H1 (cell line): ENCODE results near the gene SEPTIN5. TPM values are rescaled to one million over a fixed set of nuclear protein-coding genes. Genes with fewer than 3 reads are reported as not detected.

ENCODE experiments used
- CTCF ChIA-PET: fragments of 300-600 bp; sonication (Branson Sonifier 250); formaldehyde crosslinking; loops from one replicate; lab custom pipeline; 2021; ENCODE audit not compliant: partially characterized antibody; lab: Charles Lee
- POLR2A ChIA-PET: fragments of 300-600 bp; sonication (Branson Sonifier 250); formaldehyde crosslinking; loops from one replicate; lab custom pipeline; 2021; ENCODE audit warnings: inconsistent platforms; ENCODE audit not compliant: partially characterized antibody; lab: Charles Lee
- DNase-seq, 2 experiments: peaks; one replicate each; pipeline versions ENCODE4 v3.0.0 to v3.0.0-alpha.2; 2010 to 2022; ENCODE audit warnings: low spot score in 2 of 2, low read depth in 1 of 2, mixed read lengths in 1 of 2
- FAIRE-seq: peaks from 2 replicates; lab custom pipeline; 2011; peaks lifted over from hg19 to GRCh38; lab: Jason Lieb, UNC
- H2AFZ ChIP-seq: 2 replicates; pipeline ENCODE4 v1.8.1; 2012; ENCODE audit warnings: low read length, inconsistent platforms
- H2AK5ac ChIP-seq: 2 replicates; pipeline ENCODE4 v1.6.1; 2013; ENCODE audit warnings: low read depth, low read length
- H2BK120ac ChIP-seq: replicated peaks from 2 replicates; pipeline ENCODE3; 2013; ENCODE audit warnings: low read depth, low read length, inconsistent platforms
- H2BK12ac ChIP-seq: 2 replicates; pipeline ENCODE4 v1.6.1; 2013; ENCODE audit warnings: low read depth, low read length
- H2BK15ac ChIP-seq: 2 replicates; pipeline ENCODE4 v1.6.1; 2013; ENCODE audit warnings: low read length
- H2BK20ac ChIP-seq: 2 replicates; pipeline ENCODE4 v1.6.1; 2013; ENCODE audit warnings: low read length
- H2BK5ac ChIP-seq: 2 replicates; pipeline ENCODE4 v1.6.1; 2013; ENCODE audit warnings: low read depth, low read length
- H3K14ac ChIP-seq: 2 replicates; pipeline ENCODE4 v1.6.1; 2013; ENCODE audit warnings: inconsistent platforms; ENCODE audit not compliant: insufficient read length
- H3K18ac ChIP-seq: 2 replicates; pipeline ENCODE4 v1.6.1; 2013; ENCODE audit warnings: low read length; ENCODE audit errors: extremely low read depth
- H3K23ac ChIP-seq: 2 replicates; pipeline ENCODE4 v1.6.1; 2013; ENCODE audit warnings: inconsistent platforms; ENCODE audit not compliant: insufficient read length
- H3K23me2 ChIP-seq: 2 replicates; pipeline ENCODE4 v1.6.1; 2013; ENCODE audit warnings: low read depth, low read length
- H3K27ac ChIP-seq: 2 replicates; pipeline ENCODE4 v1.6.1; 2011; ENCODE audit warnings: low read depth, low read length, inconsistent platforms
- H3K27me3 ChIP-seq, 4 experiments: replicated peaks in 1 of 4; 1 replicate in 1 of 4; 2 replicates in 3 of 4; pipeline versions ENCODE4 v1.6.1 to v1.8.1; 2011 to 2013; ENCODE audit warnings: low read length in 3 of 4, mild to moderate bottlenecking in 3 of 4, inconsistent platforms in 2 of 4, mixed read lengths in 2 of 4, moderate library complexity in 1 of 4; ENCODE audit not compliant: control insufficient read depth in 3 of 4, insufficient read depth in 3 of 4; ENCODE audit errors: extremely low read depth in 1 of 4
- H3K36me3 ChIP-seq, 4 experiments: 2 replicates each; pipeline versions ENCODE4 v1.6.1 to v1.8.1; 2011 to 2013; ENCODE audit warnings: mild to moderate bottlenecking in 4 of 4, low read length in 3 of 4, moderate library complexity in 2 of 4, control low read depth in 1 of 4, inconsistent platforms in 1 of 4; ENCODE audit not compliant: insufficient read depth in 4 of 4, control insufficient read depth in 2 of 4
- H3K4ac ChIP-seq: replicated peaks from 2 replicates; pipeline ENCODE3; 2013; ENCODE audit warnings: low read length, low read depth, mixed read lengths, inconsistent platforms; ENCODE audit not compliant: insufficient read length
- H3K4me1 ChIP-seq, 4 experiments: replicated peaks in 1 of 4; 1 replicate in 1 of 4; 2 replicates in 3 of 4; pipeline versions ENCODE4 v1.6.1 to v1.8.1; 2011 to 2013; ENCODE audit warnings: low read length in 3 of 4, inconsistent platforms in 2 of 4, mixed read lengths in 1 of 4; ENCODE audit not compliant: insufficient read depth in 4 of 4, control insufficient read depth in 3 of 4
- H3K4me2 ChIP-seq, 2 experiments: 2 replicates each; pipeline versions ENCODE4 v1.6.1 to v1.8.1; 2011 to 2013; ENCODE audit warnings: low read depth in 2 of 2, low read length in 2 of 2, control low read depth in 1 of 2, inconsistent platforms in 1 of 2, mild to moderate bottlenecking in 1 of 2; ENCODE audit not compliant: insufficient read depth in 1 of 2
- H3K4me3 ChIP-seq, 4 experiments: fragments of 200-600, 300-600 bp in 1 of 4; sonication (generic), shearing (Covaris generic), sonication (Bioruptor Twin) in 1 of 4; 2 replicates each; pipeline versions ENCODE4 v1.5.1 to v1.8.1; 2011 to 2016; ENCODE audit warnings: low read length in 4 of 4, low read depth in 3 of 4, control low read depth in 2 of 4, inconsistent platforms in 2 of 4, mild to moderate bottlenecking in 2 of 4, mixed read lengths in 1 of 4, moderate library complexity in 1 of 4; ENCODE audit not compliant: insufficient read depth in 2 of 4; ENCODE audit errors: extremely low read depth in 1 of 4
- H3K56ac ChIP-seq: replicated peaks from 2 replicates; pipeline ENCODE3; 2013; ENCODE audit warnings: low read depth, mild to moderate bottlenecking, mixed read lengths, low read length, inconsistent platforms; ENCODE audit not compliant: insufficient read length
- H3K79me1 ChIP-seq: 2 replicates; pipeline ENCODE4 v1.6.1; 2013; ENCODE audit warnings: low read depth, low read length, control low read depth
- H3K79me2 ChIP-seq, 2 experiments: 2 replicates each; pipeline versions ENCODE4 v1.6.1 to v1.8.1; 2012 to 2013; ENCODE audit warnings: low read length in 2 of 2, mild to moderate bottlenecking in 2 of 2, inconsistent platforms in 1 of 2; ENCODE audit not compliant: insufficient read depth in 2 of 2, control insufficient read depth in 1 of 2
- H3K9ac ChIP-seq, 4 experiments: replicated peaks in 1 of 4; 1 replicate in 1 of 4; 2 replicates in 3 of 4; pipeline versions ENCODE4 v1.6.1 to v1.8.1; 2011 to 2013; ENCODE audit warnings: low read depth in 3 of 4, low read length in 3 of 4, control low read depth in 2 of 4, mild to moderate bottlenecking in 2 of 4, moderate library complexity in 2 of 4, inconsistent platforms in 1 of 4; ENCODE audit errors: extremely low read depth in 1 of 4
- H3K9me3 ChIP-seq, 2 experiments: 2 replicates each; pipeline versions ENCODE4 v1.6.1 to v1.8.1; 2012 to 2013; ENCODE audit warnings: mild to moderate bottlenecking in 2 of 2, moderate library complexity in 2 of 2, control low read depth in 1 of 2, inconsistent platforms in 1 of 2, low read depth in 1 of 2, low read length in 1 of 2, mixed read lengths in 1 of 2; ENCODE audit not compliant: insufficient read depth in 2 of 2
- H4K20me1 ChIP-seq, 2 experiments: replicated peaks in 1 of 2; 2 replicates each; pipeline versions ENCODE3 to v1.8.1; 2011 to 2013; ENCODE audit warnings: inconsistent platforms in 2 of 2, low read length in 2 of 2, mild to moderate bottlenecking in 1 of 2; ENCODE audit not compliant: insufficient read depth in 2 of 2, control insufficient read depth in 1 of 2
- H4K5ac ChIP-seq: 2 replicates; pipeline ENCODE4 v1.6.1; 2013; ENCODE audit warnings: low read length, low read depth, mixed read lengths, inconsistent platforms; ENCODE audit not compliant: insufficient read length
- H4K8ac ChIP-seq: 2 replicates; pipeline ENCODE4 v1.8.0; 2013; ENCODE audit warnings: mild to moderate bottlenecking, moderate library complexity, low read length, inconsistent platforms; ENCODE audit not compliant: insufficient read depth; ENCODE audit errors: extremely low read depth
- H4K91ac ChIP-seq: replicated peaks from 2 replicates; pipeline ENCODE3; 2013; ENCODE audit warnings: low read length, mixed read lengths, inconsistent platforms; ENCODE audit not compliant: insufficient read length
- BCL11A ChIP-seq, 2 experiments: IDR thresholded peaks; one replicate each; pipeline ENCODE4 v1.6.1; 2011; ENCODE audit warnings: low read depth in 2 of 2, low read length in 2 of 2, mild to moderate bottlenecking in 2 of 2
- TAF1 ChIP-seq: IDR thresholded peaks from 2 replicates; pipeline ENCODE4 v1.6.1; 2011; ENCODE audit warnings: mild to moderate bottlenecking, low read depth, low read length
- WGBS, 2 experiments: shearing (Covaris generic) in 1 of 2; methylation state at CpG; one replicate each; pipeline versions ENCODE4 v1.1.6 to v1.1.7; 2013 to 2015; ENCODE audit warnings: low lambda C conversion rate in 2 of 2, mixed read lengths in 2 of 2, inconsistent platforms in 1 of 2, low coverage in 1 of 2, missing lambda C conversion rate in 1 of 2; ENCODE audit not compliant: insufficient replicate concordance in 2 of 2, insufficient coverage in 1 of 2, insufficient read length in 1 of 2; ENCODE audit errors: extremely low coverage in 1 of 2, missing lambda C conversion rate in 1 of 2; 5-methylcytosine and 5-hydroxymethylcytosine counted together
- polyA plus RNA-seq, 7 experiments: library from polyadenylated mRNA; depleted of rRNA in 3 of 7; stranded (reverse) in 5 of 7; unstranded in 2 of 7; fragments of >200 nt in 5 of 7; fragments of 200-250 nt in 2 of 7; gene quantifications; 1 replicate in 5 of 7; 2 replicates in 1 of 7; 4 replicates in 1 of 7; pipeline versions ENCODE4 v1.2.1 to v1.2.3, GENCODE V29; 2011 to 2013; ENCODE audit warnings: missing spikeins in 2 of 7, mixed read lengths in 2 of 7
- total RNA-seq: library from RNA; stranded (reverse); fragmentation: NEBNext Ultra II Directional; extraction: Animal tissue kit (Norgen Biotek cat#: 25700); gene quantifications from 2 replicates; pipeline ENCODE4 v1.2.1, GENCODE V29; 2021

Gene SEPTIN5
- total and polyA plus RNA-seq, 2 of the 8 experiments (the other 6 are each of a cell fraction or from before 2014, with no cell fraction given): 6.0 to 8.6 TPM

- WGBS, 2 experiments: 94% methylated on average over 4 of the region's 4 CpGs; no CpG with 5 or more reads in 1 of the 2 experiments
- Histone ChIP-seq H4K91ac (no peak overlapping the region), H3K79me2 (no peaks in the 10 kb centered on the region), H3K27ac (no peak overlapping the region), H3K4ac (no peak overlapping the region), H3K36me3 (no peaks in the 10 kb centered on the region), H4K20me1 (no peaks in the 10 kb centered on the region), H2AFZ (no peak overlapping the region), H3K4me3 (no peak overlapping the region), H3K14ac (no peak overlapping the region), H2BK20ac (no peak overlapping the region), H3K27me3 (peaks cover 0 to 5% (median 0%) of the 10 kb centered on the region in 4 experiments; a peak in 2 of 7 replicates), H2BK120ac (no peak overlapping the region), H2BK15ac (no peak overlapping the region), H3K79me1 (no peaks in the 10 kb centered on the region), H2AK5ac (no peak overlapping the region), H3K4me2 (no peak overlapping the region), H3K56ac (no peak overlapping the region), H2BK12ac (no peak overlapping the region), H3K18ac (no peak overlapping the region), H4K8ac (no peak overlapping the region), H4K5ac (no peak overlapping the region), H3K23me2 (no peaks in the 10 kb centered on the region), H3K23ac (no peak overlapping the region), H3K4me1 (no peaks in the 10 kb centered on the region; a peak in 1 of 7 replicates), H3K9ac (no peak overlapping the region), H3K9me3 (peaks cover 0 to 2% of the 10 kb centered on the region in 2 experiments; a peak in 1 of 4 replicates), H2BK5ac (no peak overlapping the region)
- POLR2A ChIA-PET: interaction anchor here (0.7 kb wide), 2 partner anchors 8 to 1188 kb away, joined by 3 read pairs; no protein-coding TSS in a partner anchor
- FAIRE-seq (no peak), DNase-seq (no peak)
- CTCF ChIA-PET: interaction anchor here (0.7 to 2.9 kb wide), 6 partner anchors 10 to 61 kb away, joined by 3 to 16 read pairs (median 6); no protein-coding TSS in a partner anchor
- TF ChIP-seq TAF1 (no peak), BCL11A (IDR thresholded peaks at IDR 0.05; ENCODE audit: low read depth in 2 of 2, low read length in 2 of 2) (no peak)
These were observed 44.7 kb upstream of the SEPTIN5 start for GRCh38 chr22:19669570-19669969.
